ENCODE measurements around the gene SLA2.
"Not testable (repeated sequence)": the region's sequence is repeated elsewhere in the genome, so short reads cannot be mapped to it uniquely, and the experiment has no call there.

SLA2 gene

GRCh38 chr20:36576081-36576445 lies 69.9 kb downstream of the SLA2 start:
- no peak for DNase-seq (ENCODE audit: low spot score)

- peak; percentile 55 for DNase-seq (ENCODE audit: low spot score)
Measured at GRCh38 chr20:36574366-36575135, 71.4 kb downstream of the SLA2 start.

- DNase-seq (ENCODE audit: low spot score): no peak
Measured at GRCh38 chr20:36573798-36574365, 72.1 kb downstream of the SLA2 start.

GRCh38 chr20:36573103-36573797 lies 72.7 kb downstream of the SLA2 start, which contains the start of gene TGIF2:
Gene TGIF2 (plus strand): TSS chr20:36573597. CDS start chr20:36578775, 5,178 bp downstream.
- peak; percentile 88 for DNase-seq (ENCODE audit: low spot score)

- peak; percentile 57 for DNase-seq (ENCODE audit: low spot score)
Measured at GRCh38 chr20:36572701-36573102, 73.3 kb downstream of the SLA2 start.

GRCh38 chr20:36571564-36572504 lies 74.2 kb downstream of the SLA2 start:
- peak; percentile 59 for DNase-seq (ENCODE audit: low spot score)

DNA sequence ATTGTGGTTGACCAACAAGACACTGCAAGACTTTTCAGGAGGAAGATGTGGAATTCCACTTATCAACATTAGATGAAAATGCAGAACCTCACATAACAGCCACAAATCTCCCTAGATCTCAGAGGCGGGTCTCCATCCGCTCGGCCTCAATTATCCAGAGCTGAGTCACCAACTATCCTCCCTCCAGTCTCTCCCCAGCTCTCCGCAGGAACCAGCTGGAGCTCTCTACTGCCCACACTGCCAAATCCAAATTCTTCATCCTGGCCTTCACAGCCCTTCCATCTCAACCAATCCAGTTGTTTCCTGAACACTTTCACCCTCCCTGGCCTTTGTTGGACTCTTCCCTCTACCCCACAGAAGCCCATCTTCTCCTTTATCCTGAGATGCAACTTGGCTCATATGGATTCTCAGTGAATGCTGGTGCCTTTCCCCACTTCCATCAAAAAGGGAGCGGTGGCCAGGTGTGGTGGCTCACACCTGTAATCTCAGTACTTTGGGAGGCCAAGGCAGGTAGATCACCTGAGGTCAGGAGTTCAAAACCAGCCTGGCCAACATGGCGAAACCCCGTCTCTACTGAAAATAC lies 76.1 kb downstream of the SLA2 start:
- no peak for DNase-seq (ENCODE audit: low spot score)

DNA sequence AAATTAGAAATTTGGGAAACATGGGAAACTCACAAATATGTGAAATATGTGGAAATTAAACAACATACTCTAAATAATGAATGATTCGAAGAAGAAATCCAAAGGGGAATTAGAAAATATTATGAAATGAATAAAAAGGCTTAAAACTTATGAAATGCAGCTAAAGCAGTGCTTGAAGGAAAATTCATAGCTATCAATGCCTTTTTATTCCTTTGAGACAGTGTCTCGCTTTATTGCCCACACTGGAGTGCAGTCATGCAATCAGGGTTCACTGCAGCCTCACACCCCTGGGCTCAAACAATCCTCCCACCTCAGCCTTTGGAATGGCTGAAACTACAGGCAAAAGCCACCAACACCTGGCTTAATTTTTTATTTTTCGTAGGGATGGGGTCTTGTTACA lies 80.5 kb downstream of the SLA2 start:
- no peak for DNase-seq (ENCODE audit: low spot score)

DNA sequence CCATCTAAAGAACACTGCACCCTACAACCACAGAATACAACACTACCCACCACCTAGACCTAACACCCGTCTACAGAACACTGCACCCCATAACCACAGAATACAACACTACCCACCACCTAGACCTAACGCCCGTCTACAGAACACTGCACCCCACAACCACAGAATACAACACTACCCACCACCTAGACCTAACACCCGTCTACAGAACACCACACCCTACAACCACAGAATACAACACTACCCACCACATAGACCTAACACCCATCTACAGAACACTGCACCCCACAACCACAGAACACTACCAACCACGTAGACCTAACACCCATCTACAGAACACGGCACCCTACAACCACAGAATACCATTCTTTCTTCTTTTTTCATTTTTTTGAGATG lies 81.3 kb downstream of the SLA2 start:
- DNase-seq (ENCODE audit: low spot score): not testable (repeated sequence)

DNA sequence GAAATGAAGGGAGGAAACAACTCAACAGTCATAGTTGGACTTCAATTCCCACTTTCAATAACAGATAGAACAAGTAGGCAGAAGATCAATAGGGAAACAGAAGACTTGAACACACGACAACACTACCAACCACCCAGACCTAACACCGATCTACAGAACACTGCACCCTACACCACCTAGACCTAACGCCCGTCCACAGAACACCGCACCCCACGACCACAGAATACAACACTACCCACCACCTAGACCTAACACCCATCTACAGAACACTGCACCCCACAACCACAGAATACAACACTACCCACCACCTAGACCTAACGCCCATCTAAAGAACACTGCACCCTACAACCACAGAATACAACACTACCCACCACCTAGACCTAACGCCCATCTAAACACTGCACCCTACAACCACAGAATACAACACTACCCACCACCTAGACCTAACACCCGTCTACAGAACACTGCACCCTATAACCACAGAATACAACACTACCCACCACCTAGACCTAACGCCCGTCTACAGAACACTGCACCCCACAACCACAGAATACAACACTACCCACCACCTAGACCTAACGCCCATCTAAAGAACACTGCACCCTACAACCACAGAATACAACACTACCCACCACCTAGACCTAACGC lies 81.8 kb downstream of the SLA2 start:
- not testable (repeated sequence) for DNase-seq (ENCODE audit: low spot score)

- DNase-seq (ENCODE audit: low spot score): no peak
Measured at GRCh38 chr20:36563374-36563773, 82.6 kb downstream of the SLA2 start.

DNA sequence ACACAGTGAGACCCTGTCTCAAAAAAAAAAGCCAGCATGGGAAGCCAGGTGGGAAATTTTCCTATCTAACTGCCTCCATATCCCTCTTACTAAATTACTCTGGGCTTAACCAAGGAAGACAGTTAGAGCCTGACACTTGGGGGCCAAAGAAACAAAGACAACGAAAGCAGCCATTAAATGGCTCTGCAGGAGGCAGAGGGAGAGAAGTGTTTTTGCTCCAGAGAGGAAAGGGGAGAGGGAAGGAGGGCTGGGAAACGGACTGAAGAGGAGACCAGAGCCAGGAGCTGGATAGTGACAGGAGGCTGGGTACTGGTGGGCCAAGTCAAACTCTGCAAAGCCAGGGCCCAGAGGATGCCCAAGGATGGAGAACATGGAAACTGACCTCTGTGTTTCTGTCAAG lies 83.3 kb downstream of the SLA2 start:
- DNase-seq (ENCODE audit: low spot score): no peak

Small RNA genes lying within 50 kb of the gene (small RNA-seq; reads per million reads assigned to genes)
- 0 reads per million in 2 experiments for gene RF00019
